SK-N-SH treated with all-trans-retinoic acid at 6 μM for 48 hours (cell line): ENCODE results near the gene SRXN1.

Source experiments
- ATAC-seq: fragments of 200-7000 bp; cut with Tn5 transposase; 3 replicates; pipeline ENCODE4 v1.9.1; 2020; ENCODE audit warnings: mild to moderate bottlenecking, moderate library complexity
- ARNTL ChIP-seq: fragments of 450-650 bp; formaldehyde crosslinking; IDR thresholded peaks from 2 replicates; pipeline ENCODE4 v1.5.0; 2020; ENCODE audit warnings: low read depth, mild to moderate bottlenecking, moderate library complexity, borderline replicate concordance
- CREB5 ChIP-seq: fragments of 250-450 bp; sonication (Bioruptor Pico); IDR thresholded peaks from 2 replicates; pipeline ENCODE4 v1.5.1; 2020; ENCODE audit warnings: low read depth, mild to moderate bottlenecking, moderate library complexity
- CSRNP3 ChIP-seq: fragments of 250-450 bp; sonication (Bioruptor Pico); IDR thresholded peaks from 2 replicates; pipeline ENCODE4 v1.5.1; 2021; ENCODE audit warnings: mild to moderate bottlenecking, moderate library complexity
- ESRRG ChIP-seq: fragments of 250-450 bp; sonication (Bioruptor Pico); IDR thresholded peaks from 2 replicates; pipeline ENCODE4 v1.6.1; 2021; ENCODE audit warnings: mild to moderate bottlenecking
- GLIS3 ChIP-seq: fragments of 250-450 bp; sonication (Bioruptor Pico); IDR thresholded peaks from 2 replicates; pipeline ENCODE4 v1.5.0; 2020; ENCODE audit warnings: mild to moderate bottlenecking, moderate library complexity
- ISL1 ChIP-seq: fragments of 250-450 bp; sonication (Bioruptor Pico); IDR thresholded peaks from 2 replicates; pipeline ENCODE4 v2.1.2; 2022; ENCODE audit warnings: mild to moderate bottlenecking, moderate library complexity
- OSR1 ChIP-seq: fragments of 250-450 bp; sonication (Bioruptor Pico); IDR thresholded peaks from 2 replicates; pipeline ENCODE4 v1.8.0; 2022; ENCODE audit warnings: moderate library complexity, mild to moderate bottlenecking, inconsistent platforms
- PATZ1 ChIP-seq: fragments of 250-450 bp; sonication (Bioruptor Pico); IDR thresholded peaks from 2 replicates; pipeline ENCODE4 v1.8.0; 2020; ENCODE audit warnings: mild to moderate bottlenecking, moderate library complexity, borderline replicate concordance
- POU6F1 ChIP-seq: fragments of 250-450 bp; sonication (Bioruptor Pico); IDR thresholded peaks from 2 replicates; pipeline ENCODE4 v1.8.0; 2021; ENCODE audit warnings: low read depth, mild to moderate bottlenecking, moderate library complexity, borderline replicate concordance
- PPARA ChIP-seq: fragments of 250-450 bp; sonication (Bioruptor Pico); IDR thresholded peaks from 2 replicates; pipeline ENCODE4 v1.5.0; 2020; ENCODE audit warnings: mild to moderate bottlenecking, borderline replicate concordance
- RARB ChIP-seq: fragments of 250-450 bp; sonication (Bioruptor Pico); IDR thresholded peaks from 2 replicates; pipeline ENCODE4 v1.8.0; 2021; ENCODE audit warnings: mild to moderate bottlenecking, moderate library complexity
- SNAI2 ChIP-seq: fragments of 250-450 bp; sonication (Bioruptor Pico); IDR thresholded peaks from 2 replicates; pipeline ENCODE4 v1.5.0; 2020; ENCODE audit warnings: mild to moderate bottlenecking, moderate library complexity
- TCF4 ChIP-seq: fragments of 250-450 bp; sonication (Bioruptor Pico); IDR thresholded peaks from 2 replicates; pipeline ENCODE4 v1.8.0; 2021; ENCODE audit warnings: mild to moderate bottlenecking, moderate library complexity, borderline replicate concordance
- TOX ChIP-seq: fragments of 250-450 bp; sonication (Bioruptor Pico); IDR thresholded peaks from 2 replicates; pipeline ENCODE4 v1.8.0; 2021; ENCODE audit warnings: mild to moderate bottlenecking, moderate library complexity, borderline replicate concordance
- TSHZ2 ChIP-seq: fragments of 250-450 bp; sonication (Bioruptor Pico); IDR thresholded peaks from 2 replicates; pipeline ENCODE4 v1.5.0; 2020; ENCODE audit warnings: mild to moderate bottlenecking, moderate library complexity
- ZC3H10 ChIP-seq: fragments of 250-450 bp; sonication (Bioruptor Pico); IDR thresholded peaks from 2 replicates; pipeline ENCODE4 v1.5.1; 2021; ENCODE audit warnings: mild to moderate bottlenecking, moderate library complexity
- ZFP30 ChIP-seq: fragments of 450-650 bp; formaldehyde crosslinking; IDR thresholded peaks from 2 replicates; pipeline ENCODE4 v1.5.0; 2022; ENCODE audit warnings: mild to moderate bottlenecking, moderate library complexity
- ZNF565 ChIP-seq: fragments of 450-650 bp; formaldehyde crosslinking; conservative IDR thresholded peaks from 2 replicates; pipeline ENCODE4 v1.5.0; 2020; ENCODE audit warnings: low read depth, mild to moderate bottlenecking, moderate library complexity
- ZNF70 ChIP-seq: fragments of 450-650 bp; formaldehyde crosslinking; IDR thresholded peaks from 2 replicates; pipeline ENCODE4 v1.5.0; 2020; ENCODE audit warnings: mild to moderate bottlenecking, moderate library complexity
- ZNF8 ChIP-seq: fragments of 450-650 bp; formaldehyde crosslinking; IDR thresholded peaks from 2 replicates; pipeline ENCODE4 v1.5.0; 2020; ENCODE audit warnings: mild to moderate bottlenecking, moderate library complexity

SRXN1 gene

GRCh38 chr20:623704-624103, 29.3 kb downstream of the SRXN1 start (continued):
- TF ChIP-seq PATZ1 (CRISPR knock-in tag) = no peak
- TF ChIP-seq ARNTL (CRISPR knock-in tag) = no peak
- TF ChIP-seq TSHZ2 (CRISPR knock-in tag) = no peak
- no peak for TF ChIP-seq ZNF8 (CRISPR knock-in tag)
- TF ChIP-seq ZFP30 (CRISPR knock-in tag) = no peak
- no peak for TF ChIP-seq ZNF565 (CRISPR knock-in tag)
- no peak for TF ChIP-seq CSRNP3 (CRISPR knock-in tag)
- no peak for TF ChIP-seq RARB

- ATAC-seq = no peak
- no peak for TF ChIP-seq ARNTL (CRISPR knock-in tag)
- TF ChIP-seq SNAI2 = no peak
- no peak for TF ChIP-seq TOX (CRISPR knock-in tag)
- TF ChIP-seq ZFP30 (CRISPR knock-in tag) = no peak
- no peak for TF ChIP-seq ZC3H10 (CRISPR knock-in tag)
- TF ChIP-seq CREB5 (CRISPR knock-in tag) = no peak
- no peak for TF ChIP-seq ZNF565 (CRISPR knock-in tag)
- no peak for TF ChIP-seq ZNF70 (CRISPR knock-in tag)
- no peak for TF ChIP-seq TSHZ2 (CRISPR knock-in tag)
- TF ChIP-seq CSRNP3 (CRISPR knock-in tag) = no peak
- TF ChIP-seq OSR1 (CRISPR knock-in tag) = no peak
- no peak for TF ChIP-seq PPARA (CRISPR knock-in tag)
- no peak for TF ChIP-seq GLIS3 (CRISPR knock-in tag)
- TF ChIP-seq ZNF8 (CRISPR knock-in tag) = no peak
- no peak for TF ChIP-seq TCF4 (CRISPR knock-in tag)
- TF ChIP-seq POU6F1 (CRISPR knock-in tag) = no peak
- TF ChIP-seq ISL1 (CRISPR knock-in tag) = no peak
- TF ChIP-seq ESRRG (CRISPR knock-in tag) = no peak
- no peak for TF ChIP-seq PATZ1 (CRISPR knock-in tag)
Observed at GRCh38 chr20:623021-623420, 30.0 kb downstream of the SRXN1 start.
